ENCODE results near the gene MTFMT. TPM values are rescaled to one million over a fixed set of nuclear protein-coding genes. Genes with fewer than 3 reads are reported as not detected.

Gene MTFMT
- 25.7 to 27.3 TPM (median 26.9 TPM) in 5 replicates for total RNA-seq (2022; extraction: Qiagen RNA extraction)

DNA sequence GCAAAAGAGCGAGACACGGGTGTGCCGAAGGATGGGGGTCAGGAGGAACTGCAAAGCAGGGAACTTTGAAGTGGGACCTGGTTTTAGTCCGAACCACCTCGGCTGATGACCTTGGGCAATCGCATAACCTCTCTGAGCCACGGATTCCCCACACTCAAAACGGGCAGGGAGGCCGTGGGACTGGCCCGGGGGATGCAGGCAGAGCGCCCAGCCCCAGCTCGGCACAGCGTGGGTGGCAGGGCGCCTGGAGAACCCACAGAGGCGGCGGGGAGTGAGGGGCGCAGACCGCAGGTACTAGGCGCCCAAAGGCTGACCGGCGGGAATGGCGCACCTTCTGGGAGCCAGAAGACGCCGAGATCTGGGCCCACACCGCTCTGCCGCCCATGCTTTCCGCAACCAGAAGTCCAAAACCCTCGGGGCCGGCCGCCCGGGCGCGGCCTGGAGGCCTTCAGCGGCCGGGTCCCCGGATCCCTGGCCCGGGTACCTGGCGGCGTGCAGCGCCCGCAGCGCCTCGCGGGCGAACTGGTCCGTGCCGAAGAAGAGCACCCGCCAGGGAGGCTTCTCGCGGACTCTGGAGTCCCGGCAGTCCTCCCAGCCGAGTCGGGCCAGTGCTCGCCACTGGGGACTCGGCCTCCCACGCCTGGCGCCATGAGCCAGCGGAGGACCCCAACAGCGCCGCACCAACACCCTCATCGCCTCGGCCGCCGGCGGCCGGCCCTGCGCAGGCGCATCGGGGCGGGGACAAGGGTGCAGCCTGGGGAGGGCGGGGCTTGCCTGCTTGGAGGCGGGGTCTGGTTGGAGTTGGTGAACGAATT is at the start of gene MTFMT:
TSS of gene MTFMT (minus strand) at position 719 of the 815 bp plus-strand sequence. CDS start at position 693, 26 bp downstream.

DNA sequence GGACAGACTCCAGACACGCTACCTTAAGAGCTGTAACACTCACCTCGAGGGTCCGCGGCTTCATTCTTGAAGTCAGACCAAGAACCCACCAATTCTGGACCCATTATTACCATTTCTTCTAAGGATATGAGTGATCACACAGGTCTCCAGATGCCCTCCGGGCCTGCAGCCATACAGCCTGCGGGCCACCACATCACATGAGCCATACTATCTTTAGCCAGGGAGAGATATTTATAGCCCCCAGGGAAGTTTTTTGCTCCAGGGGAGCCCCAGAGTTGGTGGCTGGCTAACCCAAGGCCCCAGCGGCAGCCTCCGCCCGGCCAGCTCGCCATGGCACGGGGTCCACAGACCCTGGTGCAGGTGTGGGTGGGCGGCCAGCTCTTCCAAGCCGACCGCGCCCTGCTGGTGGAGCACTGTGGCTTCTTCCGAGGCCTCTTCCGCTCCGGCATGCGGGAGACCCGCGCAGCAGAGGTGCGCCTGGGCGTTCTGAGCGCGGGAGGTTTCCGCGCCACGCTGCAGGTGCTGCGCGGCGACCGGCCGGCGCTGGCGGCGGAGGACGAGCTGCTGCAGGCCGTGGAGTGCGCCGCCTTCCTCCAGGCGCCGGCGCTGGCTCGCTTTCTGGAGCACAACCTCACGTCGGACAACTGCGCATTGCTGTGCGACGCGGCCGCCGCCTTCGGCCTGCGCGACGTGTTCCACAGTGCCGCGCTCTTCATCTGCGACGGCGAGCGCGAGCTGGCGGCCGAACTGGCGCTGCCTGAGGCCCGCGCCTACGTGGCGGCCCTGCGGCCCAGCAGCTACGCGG is 47.2 kb upstream of the MTFMT start, which contains the start of gene KBTBD13:
TSS of gene KBTBD13 (plus strand) at position 261 of the 805 bp plus-strand sequence. CDS start at position 331, 70 bp downstream.

DNA sequence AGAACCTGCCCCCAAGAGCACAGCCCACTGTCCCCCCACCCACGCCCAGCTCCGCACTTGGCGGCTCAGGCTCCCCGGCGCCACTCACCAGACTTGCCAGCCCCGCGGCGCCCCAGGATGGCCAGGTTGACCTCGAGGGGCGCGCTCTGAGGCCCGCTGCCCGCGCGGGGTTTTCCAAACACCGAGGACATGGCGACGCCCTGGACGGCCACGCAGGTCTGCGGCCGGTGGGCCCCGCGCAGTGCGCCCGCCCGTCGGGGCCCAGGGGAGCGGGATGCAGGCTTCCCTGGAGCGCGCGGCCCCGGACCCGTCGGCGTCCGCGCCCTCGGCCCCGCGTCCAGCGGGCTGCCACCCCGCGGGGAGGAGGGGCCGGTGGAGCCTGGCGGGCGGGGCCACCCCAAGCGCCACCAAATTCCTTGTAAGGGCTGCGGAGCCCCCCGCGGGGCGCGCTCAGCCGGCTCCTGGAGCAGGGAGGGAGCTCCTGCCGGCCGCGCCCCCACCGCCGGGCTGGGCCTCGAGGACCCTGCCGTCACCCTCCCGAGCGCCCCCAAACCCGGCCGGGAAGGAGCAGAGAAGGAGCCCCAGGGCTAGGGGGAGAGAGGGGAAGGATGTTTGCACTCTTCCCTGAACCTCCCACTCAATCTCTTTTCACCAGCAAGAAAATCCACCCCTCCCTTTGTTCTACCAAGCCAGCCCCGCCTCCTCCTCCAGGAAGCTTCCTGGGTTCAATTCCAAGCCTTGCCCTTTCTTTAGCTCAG is 38.4 kb upstream of the MTFMT start, which contains the start of gene RASL12:
TSS of gene RASL12 (minus strand) at position 347 of the 758 bp plus-strand sequence. CDS start at position 191, 156 bp downstream.

DNA sequence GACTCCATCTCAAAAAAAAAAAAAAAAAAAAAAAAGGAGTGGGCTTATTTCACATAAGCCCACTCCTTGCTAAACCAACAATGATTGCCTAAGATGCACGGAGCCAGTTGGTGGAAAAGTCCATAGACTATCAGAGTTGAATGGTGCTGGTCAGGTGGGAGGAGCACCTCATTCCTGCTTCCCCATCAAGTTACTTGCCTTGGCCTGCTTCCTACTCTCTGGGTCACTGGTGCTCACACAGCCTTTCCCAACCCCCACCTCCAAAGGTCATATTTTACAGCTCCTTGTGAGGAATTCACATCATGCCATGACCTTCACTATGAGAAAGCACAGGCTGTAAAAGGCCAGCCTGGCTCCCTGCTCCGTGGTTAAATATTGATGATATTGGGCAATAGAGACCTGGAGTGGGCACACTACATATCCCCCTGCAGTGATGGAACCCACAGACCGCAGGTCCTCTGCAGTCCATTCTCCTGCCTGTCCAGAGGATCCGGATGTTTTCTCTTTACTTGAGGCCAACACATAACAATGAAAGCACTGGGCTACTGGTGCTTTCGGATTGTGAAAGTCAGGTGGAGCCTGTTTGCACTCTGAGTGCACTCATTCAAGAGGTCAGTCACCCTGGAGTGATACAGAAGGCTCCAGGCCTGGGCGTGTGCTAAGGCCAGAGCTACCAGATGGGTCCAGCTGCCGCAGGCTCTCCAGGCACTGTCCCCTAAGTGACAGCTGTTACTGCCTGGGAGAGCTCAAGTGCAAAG is 15.5 kb upstream of the MTFMT start, which contains the start of gene SLC51B:
TSS of gene SLC51B (plus strand) at position 664 of the 758 bp plus-strand sequence. CDS start 4,618 bp downstream, outside the sequence.

DNA sequence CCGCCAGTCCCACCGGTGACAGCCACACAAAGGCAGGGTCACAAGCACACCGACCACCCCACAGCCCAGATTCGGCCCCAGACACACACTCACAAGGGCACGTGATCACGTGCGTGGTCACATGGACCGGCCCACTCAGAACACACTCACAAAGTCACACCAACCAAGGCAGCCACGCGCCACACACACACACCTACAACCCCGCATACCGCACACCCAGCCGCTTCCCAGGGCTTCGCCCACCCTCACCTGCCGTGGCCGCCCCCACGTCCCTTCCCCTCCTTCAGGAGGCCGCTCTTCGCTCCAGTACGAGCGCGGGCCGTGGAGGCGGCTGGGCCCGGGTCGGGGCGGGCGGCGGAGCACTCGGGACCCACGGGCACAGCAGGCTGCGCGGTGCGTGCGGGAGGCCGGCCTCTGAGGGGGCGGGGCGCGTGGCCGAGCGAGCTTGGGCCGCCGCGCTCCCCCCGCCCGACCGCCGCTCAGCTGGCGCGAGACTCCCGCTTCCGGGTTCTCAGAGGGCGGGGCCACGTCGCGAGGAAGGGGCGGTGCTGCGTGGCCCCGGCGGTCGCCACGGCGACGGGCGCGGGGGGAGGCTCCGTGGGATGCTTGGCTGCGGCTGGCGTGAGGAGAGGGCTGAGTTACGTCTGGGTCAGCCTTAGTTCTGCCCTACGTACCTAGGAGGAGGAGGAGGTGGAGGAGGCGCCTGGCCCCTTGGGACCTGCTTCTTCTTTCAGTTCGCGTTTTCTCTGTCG is 39.8 kb downstream of the MTFMT start, which contains the start of gene SPG21:
TSS of gene SPG21 (minus strand) at position 499 of the 752 bp plus-strand sequence. CDS start 6,345 bp downstream, outside the sequence.

Other genes with a start within 250 kb of the MTFMT start
- 13.5 to 20.0 TPM (median 14.6 TPM) in 5 replicates for gene PIF1, start 204.0 kb downstream of the MTFMT start, total RNA-seq (2022; extraction: Qiagen RNA extraction)
- 5.8 to 6.9 TPM (median 6.2 TPM) in 5 replicates for gene PLEKHO2, start 187.7 kb downstream of the MTFMT start, total RNA-seq (2022; extraction: Qiagen RNA extraction)
- 1.5 to 2.0 TPM (median 1.8 TPM) in 5 replicates for gene ANKDD1A, start 117.7 kb downstream of the MTFMT start, total RNA-seq (2022; extraction: Qiagen RNA extraction)
- 120 to 130 TPM (median 128 TPM) in 5 replicates for gene SPG21, start 39.7 kb downstream of the MTFMT start, total RNA-seq (2022; extraction: Qiagen RNA extraction)
- 14.4 to 20.3 TPM (median 15.9 TPM) in 5 replicates for gene SLC51B, start 15.7 kb upstream of the MTFMT start, total RNA-seq (2022; extraction: Qiagen RNA extraction)
- gene RASL12, start 38.4 kb upstream of the MTFMT start, total RNA-seq (2022; extraction: Qiagen RNA extraction): 0.07 to 0.16 TPM (median 0.15 TPM) in 5 replicates
- not detected in 5 replicates for gene KBTBD13, start 47.1 kb upstream of the MTFMT start, total RNA-seq (2022; extraction: Qiagen RNA extraction)
- 0.56 to 1.3 TPM (median 0.85 TPM) in 5 replicates for gene UBAP1L, start 85.6 kb upstream of the MTFMT start, total RNA-seq (2022; extraction: Qiagen RNA extraction)
- gene PDCD7, start 104.2 kb upstream of the MTFMT start, total RNA-seq (2022; extraction: Qiagen RNA extraction): 27.0 to 30.1 TPM (median 28.2 TPM) in 5 replicates
- 33.8 to 58.3 TPM (median 49.0 TPM) in 5 replicates for gene CLPX, start 155.7 kb upstream of the MTFMT start, total RNA-seq (2022; extraction: Qiagen RNA extraction)
- gene CILP, start 181.8 kb upstream of the MTFMT start, total RNA-seq (2022; extraction: Qiagen RNA extraction): 0.21 to 0.44 TPM (median 0.41 TPM) in 5 replicates

All from A549 treated with Hydrocortisone at 1 μM for 4 hours (cell line).